HL-60 (cell line): ENCODE measurements around the gene SEC11A.

Source experiments
- CTCF ChIP-seq: IDR thresholded peaks from one replicate; pipeline ENCODE4 v1.5.1; 2011; ENCODE audit warnings: low read length, control low read depth, inconsistent platforms; ENCODE audit not compliant: insufficient read depth
- REST ChIP-seq: IDR thresholded peaks from 2 replicates; pipeline ENCODE4 v1.6.1; 2012; ENCODE audit warnings: low read depth; ENCODE audit not compliant: insufficient replicate concordance

GRCh38 chr15:84620626-84621025 lies 95.3 kb downstream of the SEC11A start:
- no peak for TF ChIP-seq CTCF
- no peak for TF ChIP-seq REST
